H1 (cell line): ENCODE results near the gene CADM2. TPM values are rescaled to one million over a fixed set of nuclear protein-coding genes. Genes with fewer than 3 reads are reported as not detected.

Experiments
- CBX8 ChIP-seq: fragments of 300-800, 300-1000 bp; sonication (generic); IDR thresholded peaks from 2 replicates; pipeline ENCODE4 v1.7.1; 2016; ENCODE audit warnings: low read depth, low read length, borderline replicate concordance
- CHD1 ChIP-seq: IDR thresholded peaks from 2 replicates; pipeline ENCODE4 v1.6.1; 2012; ENCODE audit warnings: low read depth, low read length, improper control_type of control experiment
- CREB1 ChIP-seq: IDR thresholded peaks from 2 replicates; pipeline ENCODE4 v1.6.1; 2012; ENCODE audit warnings: inconsistent platforms
- POU5F1 ChIP-seq: IDR thresholded peaks from 2 replicates; pipeline ENCODE4 v1.6.1; 2011; ENCODE audit warnings: low read depth, mild to moderate bottlenecking, low read length, moderate library complexity
- SAP30 ChIP-seq: fragments of 300-600 bp; sonication (generic); IDR thresholded peaks from 2 replicates; pipeline ENCODE4 v1.7.1; 2012; ENCODE audit warnings: low read length, moderate library complexity, mild to moderate bottlenecking, inconsistent platforms; ENCODE audit not compliant: insufficient read depth, insufficient replicate concordance
- SP4 ChIP-seq: IDR thresholded peaks from 2 replicates; pipeline ENCODE4 v1.6.1; 2012; ENCODE audit warnings: low read length, inconsistent platforms
- YY1 ChIP-seq: IDR thresholded peaks from 2 replicates; pipeline ENCODE4 v1.6.1; 2011; ENCODE audit warnings: low read depth, mild to moderate bottlenecking, low read length
- polyA plus RNA-seq, 7 experiments: library from polyadenylated mRNA; depleted of rRNA in 3 of 7; stranded (reverse) in 5 of 7; unstranded in 2 of 7; fragments of >200 nt in 5 of 7; fragments of 200-250 nt in 2 of 7; gene quantifications; 1 replicate in 5 of 7; 2 replicates in 1 of 7; 4 replicates in 1 of 7; pipeline versions ENCODE4 v1.2.1 to v1.2.3, GENCODE V29; 2011 to 2013; ENCODE audit warnings: missing spikeins in 2 of 7, mixed read lengths in 2 of 7
- total RNA-seq: library from RNA; stranded (reverse); fragmentation: NEBNext Ultra II Directional; extraction: Animal tissue kit (Norgen Biotek cat#: 25700); gene quantifications from 2 replicates; pipeline ENCODE4 v1.2.1, GENCODE V29; 2021

CADM2 gene
- total and polyA plus RNA-seq, 2 of the 8 experiments (the other 6 are each of a cell fraction or from before 2014, with no cell fraction given): 14.9 to 20.9 TPM

GRCh38 chr3:85838921-85839320, 880.1 kb downstream of the CADM2 start (continued):
- TF ChIP-seq SP4: no peak
- no peak for TF ChIP-seq CHD1
- TF ChIP-seq CREB1: no peak
- no peak for TF ChIP-seq SAP30
- no peak for TF ChIP-seq POU5F1
- no peak for TF ChIP-seq CBX8
- TF ChIP-seq YY1: no peak
- TF ChIP-seq, all 59 proteins: peak for 0
